IMR-90 (cell line): ENCODE data around the gene HIPK3. TPM values are rescaled to one million over a fixed set of nuclear protein-coding genes. Genes with fewer than 3 reads are reported as not detected.

Source experiments
- ATAC-seq: fragments of 200-7000 bp; cut with Tn5 transposase; 2 replicates; pipeline ENCODE4 v1.9.1; 2020; ENCODE audit warnings: low read depth, mild to moderate bottlenecking, moderate library complexity
- BruUV-seq: library from RNA; stranded (reverse); fragments of 400-500 nt; replicated peaks from 2 replicates; lab custom pipeline; 2021; lab: Mats Ljungman, UMichigan
- CTCF ChIA-PET: fragments of 300-600 bp; formaldehyde crosslinking; extraction: SDS; loops from one replicate; lab custom pipeline; 2021; ENCODE audit warnings: antibody characterized with exemption; lab: Yijun Ruan, JAX
- POLR2A ChIA-PET: fragments of 300-600 bp; sonication (Branson Sonifier 250); formaldehyde crosslinking; loops from one replicate; lab custom pipeline; 2022; ENCODE audit warnings: antibody characterized with exemption; ENCODE audit not compliant: unreplicated experiment; lab: Charles Lee
- DNase-seq: peaks from one replicate; pipeline ENCODE4 v3.0.0; 2013
- H2AFZ ChIP-seq: replicated peaks from 2 replicates; pipeline ENCODE3; 2013; ENCODE audit warnings: low read length, mild to moderate bottlenecking; ENCODE audit not compliant: poor library complexity
- H2AK5ac ChIP-seq: 2 replicates; pipeline ENCODE4 v1.6.1; 2013; ENCODE audit warnings: low read depth, low read length, inconsistent platforms
- H2AK9ac ChIP-seq: replicated peaks from 2 replicates; pipeline ENCODE3; 2013; ENCODE audit warnings: mild to moderate bottlenecking, low read depth, low read length, moderate library complexity; ENCODE audit not compliant: poor library complexity
- H2BK120ac ChIP-seq: 2 replicates; pipeline ENCODE4 v1.6.1; 2013; ENCODE audit warnings: low read depth, low read length, inconsistent platforms
- H2BK15ac ChIP-seq: 3 replicates; pipeline ENCODE4 v1.6.1; 2013; ENCODE audit warnings: low read depth, low read length, inconsistent platforms
- H2BK20ac ChIP-seq: 2 replicates; pipeline ENCODE4 v1.6.1; 2013; ENCODE audit warnings: low read depth, mild to moderate bottlenecking, inconsistent platforms, low read length, moderate library complexity
- H2BK5ac ChIP-seq: 2 replicates; pipeline ENCODE4 v1.6.1; 2013; ENCODE audit warnings: mild to moderate bottlenecking, low read depth, low read length, inconsistent platforms; ENCODE audit not compliant: poor library complexity, severe bottlenecking
- H3K14ac ChIP-seq: replicated peaks from 2 replicates; pipeline ENCODE4 v1.6.1; 2013; ENCODE audit warnings: low read depth, low read length, inconsistent platforms
- H3K18ac ChIP-seq: 2 replicates; pipeline ENCODE4 v1.6.1; 2013; ENCODE audit warnings: low read depth, low read length, control low read depth
- H3K23ac ChIP-seq: 2 replicates; pipeline ENCODE4 v1.6.1; 2013; ENCODE audit warnings: low read depth, low read length, inconsistent platforms
- H3K27ac ChIP-seq: 2 replicates; pipeline ENCODE4 v1.5.1; 2013; ENCODE audit warnings: mild to moderate bottlenecking, control low read depth, low read length; ENCODE audit not compliant: insufficient read depth
- H3K27me3 ChIP-seq: 2 replicates; pipeline ENCODE4 v1.6.1; 2013; ENCODE audit warnings: low read length; ENCODE audit not compliant: control insufficient read depth, insufficient read depth
- H3K36me3 ChIP-seq: 2 replicates; pipeline ENCODE4 v1.6.1; 2013; ENCODE audit warnings: low read length, mixed read lengths; ENCODE audit not compliant: control insufficient read depth, insufficient read depth
- H3K4ac ChIP-seq: 2 replicates; pipeline ENCODE4 v1.6.1; 2013; ENCODE audit warnings: low read depth, low read length, inconsistent platforms
- H3K4me1 ChIP-seq: 2 replicates; pipeline ENCODE4 v1.6.1; 2013; ENCODE audit warnings: low read length, mixed read lengths; ENCODE audit not compliant: control insufficient read depth, insufficient read depth
- H3K4me2 ChIP-seq: 2 replicates; pipeline ENCODE4 v1.6.1; 2013; ENCODE audit warnings: low read depth, mild to moderate bottlenecking, control low read depth, low read length, moderate library complexity
- H3K4me3 ChIP-seq: 2 replicates; pipeline ENCODE4 v1.5.1; 2013; ENCODE audit warnings: low read depth, mild to moderate bottlenecking, control low read depth, low read length, moderate library complexity; ENCODE audit not compliant: insufficient read depth
- H3K56ac ChIP-seq: 2 replicates; pipeline ENCODE4 v1.6.1; 2013; ENCODE audit warnings: low read length, inconsistent platforms; ENCODE audit not compliant: insufficient read depth; ENCODE audit errors: extremely low read depth
- H3K79me1 ChIP-seq, 2 experiments: 2 replicates each; pipeline ENCODE4 v1.6.1; 2013; ENCODE audit warnings: low read length in 2 of 2, inconsistent platforms in 1 of 2, low read depth in 1 of 2
- H3K9ac ChIP-seq: 2 replicates; pipeline ENCODE4 v1.6.1; 2013; ENCODE audit warnings: low read depth, low read length, control low read depth
- H3K9me1 ChIP-seq: 2 replicates; pipeline ENCODE4 v1.6.1; 2013; ENCODE audit warnings: low read length, inconsistent platforms; ENCODE audit not compliant: insufficient read depth
- H3K9me3 ChIP-seq: 2 replicates; pipeline ENCODE4 v1.6.1; 2013; ENCODE audit warnings: low read length; ENCODE audit not compliant: control insufficient read depth, insufficient read depth
- H4K20me1 ChIP-seq: 2 replicates; pipeline ENCODE4 v1.6.1; 2013; ENCODE audit warnings: low read length, inconsistent platforms; ENCODE audit not compliant: insufficient read depth
- H4K5ac ChIP-seq: 2 replicates; pipeline ENCODE4 v1.6.1; 2013; ENCODE audit warnings: mild to moderate bottlenecking, low read depth, low read length, control low read depth
- H4K8ac ChIP-seq, 2 experiments: 2 replicates each; pipeline ENCODE4 v1.6.1; 2013; ENCODE audit warnings: low read depth in 2 of 2, low read length in 2 of 2, control low read depth in 1 of 2, inconsistent platforms in 1 of 2
- H4K91ac ChIP-seq: 2 replicates; pipeline ENCODE4 v1.6.1; 2013; ENCODE audit warnings: low read depth, low read length, inconsistent platforms; ENCODE audit not compliant: insufficient read depth
- BHLHE40 ChIP-seq: fragments of 150-350 bp; IDR thresholded peaks from 2 replicates; pipeline ENCODE4 v1.6.1; 2016; ENCODE audit warnings: mild to moderate bottlenecking, low read depth, low read length
- CEBPB ChIP-seq: IDR thresholded peaks from 2 replicates; pipeline ENCODE4 v1.6.1; 2012; ENCODE audit warnings: low read depth, low read length, improper control_type of control experiment
- FOS ChIP-seq: fragments of 150-350 bp; IDR thresholded peaks from 2 replicates; pipeline ENCODE4 v1.6.1; 2016; ENCODE audit warnings: low read depth, low read length
- MAFK ChIP-seq: IDR thresholded peaks from 2 replicates; pipeline ENCODE4 v1.6.1; 2012; ENCODE audit warnings: low read depth, low read length, improper control_type of control experiment
- MAZ ChIP-seq: IDR thresholded peaks from 2 replicates; pipeline ENCODE4 v1.6.1; 2012; ENCODE audit warnings: low read depth, mild to moderate bottlenecking, low read length, improper control_type of control experiment, moderate library complexity, borderline replicate concordance
- NFE2L2 ChIP-seq: fragments of 150-350 bp; IDR thresholded peaks from 2 replicates; pipeline ENCODE4 v1.6.1; 2016; ENCODE audit warnings: low read depth, mild to moderate bottlenecking, low read length
- RCOR1 ChIP-seq: IDR thresholded peaks from 2 replicates; pipeline ENCODE4 v1.6.1; 2012; ENCODE audit warnings: mild to moderate bottlenecking, low read length, improper control_type of control experiment; ENCODE audit not compliant: insufficient replicate concordance
- SMC3 ChIP-seq: fragments of 150-350 bp; IDR thresholded peaks from 2 replicates; pipeline ENCODE4 v1.6.1; 2016; ENCODE audit warnings: low read depth, mild to moderate bottlenecking, antibody characterized with exemption, low read length, moderate library complexity
- WGBS, 2 experiments: methylation state at CpG; one replicate each; pipeline versions ENCODE4 v1.1.5 to v1.1.7; 2013; ENCODE audit warnings: missing lambda C conversion rate in 2 of 2; ENCODE audit not compliant: insufficient read length in 1 of 2; ENCODE audit errors: extremely low coverage in 2 of 2; 5-methylcytosine and 5-hydroxymethylcytosine counted together
- dilution Hi-C: fragments of 300-500 bp; cut with HindIII; formaldehyde crosslinking; loops from one replicate; pipeline ENCODE4 v1.14.3; 2018; ENCODE audit warnings: low sequenced_read_pairs; ENCODE audit not compliant: unreplicated experiment
- in situ Hi-C: fragments of 300-500 bp; cut with MboI; formaldehyde crosslinking; loops from 3 replicates; pipeline ENCODE4 v1.14.3; 2019; ENCODE audit warnings: low sequenced_read_pairs, inconsistent platforms, mixed read lengths
- intact Hi-C: fragments of 100-400 bp; cut with micrococcal nuclease; formaldehyde crosslinking; loops from 2 replicates; pipeline ENCODE4 v1.10.0; 2022
- polyA plus RNA-seq, 3 experiments: library from polyadenylated mRNA; depleted of rRNA; stranded (reverse); fragments of >200 nt; gene quantifications; 2 replicates each; pipeline ENCODE4 v1.2.3, GENCODE V29; 2012; ENCODE audit warnings: low replicate concordance in 1 of 3
- total RNA-seq: library from RNA; depleted of rRNA; stranded (reverse); fragments of >200 nt; gene quantifications from 2 replicates; pipeline ENCODE4 v1.2.3, GENCODE V29; 2012
- TF ChIP-seq, protein P1 (sequence below): fragments of 150-350 bp; IDR thresholded peaks from 2 replicates; pipeline ENCODE4 v1.6.1; 2017; ENCODE audit warnings: mild to moderate bottlenecking, antibody characterized with exemption, low read length, low read depth

HIPK3 gene
- total and polyA plus RNA-seq, 2 of the 4 experiments (the other 2 are of a cell fraction): 8.3 to 103 TPM

DNA sequence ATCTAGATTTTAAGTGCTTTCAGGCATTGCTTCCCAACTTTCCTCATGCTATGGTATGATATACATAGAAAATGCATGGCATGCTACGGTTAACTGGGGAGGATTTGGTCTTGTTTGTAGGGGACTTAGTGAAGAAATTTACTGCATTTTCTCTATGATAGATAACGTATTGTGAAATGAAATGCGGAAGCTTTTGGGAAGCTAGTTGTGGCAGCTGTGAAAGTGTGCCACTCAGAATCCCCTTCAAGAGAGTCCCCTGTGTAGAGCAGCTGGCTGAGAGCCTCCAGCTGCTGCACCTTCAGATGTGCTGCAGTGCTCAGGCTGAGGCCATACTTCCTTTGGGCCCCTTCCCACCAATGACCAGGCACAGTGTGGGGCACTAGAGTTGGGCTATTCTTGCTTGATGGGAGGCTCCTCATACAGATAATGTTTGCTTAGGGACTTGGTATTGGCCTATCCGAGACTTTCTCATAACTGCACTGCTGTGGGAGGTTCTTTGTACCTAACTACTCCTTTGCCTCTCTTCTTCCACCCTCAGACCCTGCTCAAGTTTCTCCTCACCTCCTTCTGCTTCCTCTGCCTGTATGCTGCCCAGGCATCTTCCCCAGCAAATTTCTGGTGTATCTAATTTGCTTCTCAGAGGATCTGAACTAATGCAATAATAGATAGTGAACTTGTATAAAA lies 67.3 kb downstream of the HIPK3 start:
- BruUV-seq: no TSS peak
- in situ Hi-C loops: no loop called here
- Histone ChIP-seq H3K14ac (no peak overlapping the region), H4K8ac (no peak overlapping the region), H2AFZ (no peak overlapping the region), H3K4me3 (no peak overlapping the region), H3K27ac (peak overlapping the region; percentile 4; the same call in 1 of the 2 replicates), H4K91ac (no peak overlapping the region), H2BK15ac (no peak overlapping the region), H2BK120ac (no peak overlapping the region), H2AK9ac (no peak overlapping the region), H3K36me3 (no peaks in the 10 kb centered on the region), H4K5ac (no peak overlapping the region), H2BK5ac (no peak overlapping the region), H3K23ac (no peak overlapping the region), H3K9me3 (no peaks in the 10 kb centered on the region), H3K18ac (no peak overlapping the region), H3K27me3 (no peaks in the 10 kb centered on the region), H2AK5ac (no peak overlapping the region), H3K4ac (no peak overlapping the region), H2BK20ac (no peak overlapping the region), H4K20me1 (peaks cover 83% of the 10 kb centered on the region), H3K79me1 (peaks cover 21 to 78% of the 10 kb centered on the region in 2 experiments), H3K4me1 (peaks cover 14% of the 10 kb centered on the region), H3K9ac (no peak overlapping the region), H3K56ac (no peak overlapping the region), H3K9me1 (peaks cover 18% of the 10 kb centered on the region), H3K4me2 (peak overlapping the region; percentile 5)
- TF ChIP-seq SMC3: no peak
- TF ChIP-seq RCOR1: no peak
- TF ChIP-seq MAFK: no peak
- TF ChIP-seq BHLHE40: no peak
- 0 out of 2 replicates have a peak, but pooled peaks have one; percentile 3 for TF ChIP-seq CEBPB
- no peak for TF ChIP-seq FOS
- no peak for TF ChIP-seq NFE2L2
- TF ChIP-seq, protein P1, sequence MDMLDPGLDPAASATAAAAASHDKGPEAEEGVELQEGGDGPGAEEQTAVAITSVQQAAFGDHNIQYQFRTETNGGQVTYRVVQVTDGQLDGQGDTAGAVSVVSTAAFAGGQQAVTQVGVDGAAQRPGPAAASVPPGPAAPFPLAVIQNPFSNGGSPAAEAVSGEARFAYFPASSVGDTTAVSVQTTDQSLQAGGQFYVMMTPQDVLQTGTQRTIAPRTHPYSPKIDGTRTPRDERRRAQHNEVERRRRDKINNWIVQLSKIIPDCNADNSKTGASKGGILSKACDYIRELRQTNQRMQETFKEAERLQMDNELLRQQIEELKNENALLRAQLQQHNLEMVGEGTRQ: no peak
- no peak for TF ChIP-seq MAZ
- intact Hi-C loops: no loop called here
- DNase-seq (no peak), ATAC-seq (peak; percentile 12)
- ChIA-PET CTCF (no interaction called here), POLR2A (no interaction called here)
- WGBS, 2 experiments: 17% methylated on average over 1 of the region's 4 CpGs; no CpG with 5 or more reads in 1 of the 2 experiments
- dilution Hi-C loops: no loop called here
